BLaER1 treated with 17β-estradiol and CSF1 and Interleukin-3, amounts not matched to agents 10 nM and 100 nM (cell line): ENCODE measurements around the gene MYH14.
"Not testable (repeated sequence)": the region's sequence is repeated elsewhere in the genome, so short reads cannot be mapped to it uniquely, and the experiment has no call there.

Experiments used
- H3K27ac ChIP-seq, 11 experiments: shearing (Covaris generic); formaldehyde crosslinking; 2 replicates each; pipeline ENCODE4 v1.8.1; 2022
- H3K27me3 ChIP-seq, 11 experiments: shearing (Covaris generic); formaldehyde crosslinking; 2 replicates each; pipeline ENCODE4 v1.8.1; 2022
- H3K36me3 ChIP-seq, 11 experiments: shearing (Covaris generic); formaldehyde crosslinking; 2 replicates each; pipeline ENCODE4 v1.8.1; 2022
- H3K4me1 ChIP-seq, 10 experiments: shearing (Covaris generic); formaldehyde crosslinking; 2 replicates each; pipeline ENCODE4 v1.8.1; 2022
- H3K4me2 ChIP-seq, 11 experiments: shearing (Covaris generic); formaldehyde crosslinking; 2 replicates each; pipeline ENCODE4 v1.8.1; 2022
- H3K4me3 ChIP-seq, 10 experiments: shearing (Covaris generic); formaldehyde crosslinking; 2 replicates each; pipeline ENCODE4 v1.8.1; 2022
- H3K9ac ChIP-seq, 11 experiments: shearing (Covaris generic); formaldehyde crosslinking; 2 replicates each; pipeline ENCODE4 v1.8.1; 2022
- H3K9me3 ChIP-seq, 11 experiments: shearing (Covaris generic); formaldehyde crosslinking; replicated peaks in 1 of 11; 2 replicates each; pipeline ENCODE4 v1.8.1; 2022
- H4K20me1 ChIP-seq, 11 experiments: shearing (Covaris generic); formaldehyde crosslinking; 2 replicates each; pipeline ENCODE4 v1.8.1; 2022
- Cebpa-rat ChIP-seq, 11 experiments: shearing (Covaris generic); IDR thresholded peaks; 2 replicates each; pipeline ENCODE4 v1.8.1; 2022

The MYH14 gene

GRCh38 chr19:50330365-50331078 lies 127.1 kb downstream of the MYH14 start:
- H3K9me3 ChIP-seq, result peaks cover 0 to 28% (median 11%) of the 10 kb centered on the region in 11 experiments; a peak in 14 of 22 replicates
- H3K36me3 ChIP-seq, result no peaks in the 10 kb centered on the region
- H3K27ac ChIP-seq, result peak overlapping the region in 1 of 11 experiments; percentile 38; a peak in 1 of 22 replicates
- peaks cover 19 to 36% (median 26%) of the 10 kb centered on the region in 10 experiments for H3K4me1 ChIP-seq
- peak overlapping the region; percentile 42 to 68 (median 55); a peak in 18 of 20 replicates for H3K4me3 ChIP-seq
- peak overlapping the region; percentile 56 to 87 (median 72) for H3K4me2 ChIP-seq
- peaks cover 28 to 64% (median 57%) of the 10 kb centered on the region in 11 experiments for H3K27me3 ChIP-seq
- H3K9ac ChIP-seq, result peak overlapping the region in 6 of 11 experiments; percentile 42 to 55 (median 50); a peak in 8 of 22 replicates
- H4K20me1 ChIP-seq, result no peaks in the 10 kb centered on the region; a peak in 2 of 22 replicates
- TF ChIP-seq Cebpa-rat (IDR thresholded peaks at IDR 0.05), result no peak

GRCh38 chr19:50331221-50331993 lies 128.0 kb downstream of the MYH14 start:
- H3K4me1 ChIP-seq, result peaks cover 17 to 28% (median 19%) of the 10 kb centered on the region in 10 experiments
- H3K4me2 ChIP-seq, result peak overlapping the region; percentile 56 to 87 (median 72)
- H3K9ac ChIP-seq, result peak overlapping the region in 3 of 11 experiments; percentile 48 to 52 (median 50); a peak in 6 of 22 replicates
- no peak overlapping the region for H3K27ac ChIP-seq
- TF ChIP-seq Cebpa-rat (IDR thresholded peaks at IDR 0.05), result no peak
- H3K4me3 ChIP-seq, result peak overlapping the region; percentile 42 to 68 (median 55); a peak in 17 of 20 replicates
- H3K36me3 ChIP-seq, result no peaks in the 10 kb centered on the region
- H3K27me3 ChIP-seq, result peaks cover 22 to 56% (median 50%) of the 10 kb centered on the region in 11 experiments
- H4K20me1 ChIP-seq, result no peaks in the 10 kb centered on the region; a peak in 2 of 22 replicates
- peaks cover 0 to 28% (median 11%) of the 10 kb centered on the region in 11 experiments; a peak in 14 of 22 replicates for H3K9me3 ChIP-seq

- Histone ChIP-seq H3K4me3 (peak overlapping the region in 3 of 10 experiments; percentile 2 to 55 (median 3); a peak in 2 of 20 replicates), H3K36me3 (no peaks in the 10 kb centered on the region), H3K9ac (no peak overlapping the region), H3K4me1 (peaks cover 17 to 26% (median 20%) of the 10 kb centered on the region in 10 experiments), H3K9me3 (peaks cover 0 to 28% (median 11%) of the 10 kb centered on the region in 11 experiments; a peak in 14 of 22 replicates), H3K4me2 (peak overlapping the region; percentile 56 to 87 (median 72)), H4K20me1 (no peaks in the 10 kb centered on the region; a peak in 2 of 22 replicates), H3K27me3 (peaks cover 17 to 51% (median 45%) of the 10 kb centered on the region in 11 experiments), H3K27ac (no peak overlapping the region)
- TF ChIP-seq Cebpa-rat (IDR thresholded peaks at IDR 0.05), result no peak
Measured at GRCh38 chr19:50331994-50332243, 128.5 kb downstream of the MYH14 start.

GRCh38 chr19:50332244-50333038 lies 129.0 kb downstream of the MYH14 start:
- H3K36me3 ChIP-seq, result no peaks in the 10 kb centered on the region
- no peak for TF ChIP-seq Cebpa-rat (IDR thresholded peaks at IDR 0.05)
- H3K9ac ChIP-seq, result no peak overlapping the region
- peaks cover 11 to 46% (median 40%) of the 10 kb centered on the region in 11 experiments for H3K27me3 ChIP-seq
- peak overlapping the region in 3 of 10 experiments; percentile 2 to 55 (median 3); a peak in 2 of 20 replicates for H3K4me3 ChIP-seq
- no peaks in the 10 kb centered on the region; a peak in 2 of 22 replicates for H4K20me1 ChIP-seq
- H3K4me1 ChIP-seq, result peaks cover 17 to 26% (median 22%) of the 10 kb centered on the region in 10 experiments
- H3K27ac ChIP-seq, result no peak overlapping the region
- peaks cover 0 to 28% (median 11%) of the 10 kb centered on the region in 11 experiments; a peak in 14 of 22 replicates for H3K9me3 ChIP-seq
- peak overlapping the region; percentile 56 to 87 (median 72); a peak in 21 of 22 replicates for H3K4me2 ChIP-seq

- no peaks in the 10 kb centered on the region for H3K36me3 ChIP-seq
- TF ChIP-seq Cebpa-rat (IDR thresholded peaks at IDR 0.05), result no peak
- no peak overlapping the region for H3K4me3 ChIP-seq
- H3K9me3 ChIP-seq, result peaks cover 0 to 26% (median 11%) of the 10 kb centered on the region in 11 experiments; a peak in 14 of 22 replicates
- peaks cover 3 to 37% (median 31%) of the 10 kb centered on the region in 11 experiments; a peak in 20 of 22 replicates for H3K27me3 ChIP-seq
- no peaks in the 10 kb centered on the region; a peak in 2 of 22 replicates for H4K20me1 ChIP-seq
- H3K27ac ChIP-seq, result no peak overlapping the region
- no peak overlapping the region for H3K9ac ChIP-seq
- H3K4me2 ChIP-seq, result peak overlapping the region in 2 of 11 experiments; percentile 15 to 20; a peak in 1 of 22 replicates
- H3K4me1 ChIP-seq, result peaks cover 17 to 26% (median 22%) of the 10 kb centered on the region in 10 experiments
Measured at GRCh38 chr19:50333235-50333736, 129.9 kb downstream of the MYH14 start.

GRCh38 chr19:50333737-50334617 lies 130.6 kb downstream of the MYH14 start:
- no peaks in the 10 kb centered on the region for H3K36me3 ChIP-seq
- H3K9ac ChIP-seq, result no peak overlapping the region
- no peaks in the 10 kb centered on the region; a peak in 2 of 22 replicates for H4K20me1 ChIP-seq
- TF ChIP-seq Cebpa-rat (IDR thresholded peaks at IDR 0.05), result 0 out of 22 replicates have a peak, but pooled peaks of 1 of the 11 experiments have one; percentile 30
- H3K9me3 ChIP-seq, result peaks cover 0 to 23% (median 11%) of the 10 kb centered on the region in 11 experiments; a peak in 14 of 22 replicates
- no peak overlapping the region for H3K4me2 ChIP-seq
- H3K4me3 ChIP-seq, result no peak overlapping the region
- H3K27me3 ChIP-seq, result peaks cover 0 to 33% (median 27%) of the 10 kb centered on the region in 11 experiments; a peak in 18 of 22 replicates
- no peak overlapping the region for H3K27ac ChIP-seq
- peaks cover 17 to 26% (median 22%) of the 10 kb centered on the region in 10 experiments for H3K4me1 ChIP-seq

- H3K36me3 ChIP-seq, result no peaks in the 10 kb centered on the region
- peaks cover 2 to 21% (median 12%) of the 10 kb centered on the region in 11 experiments; a peak in 20 of 22 replicates for H3K9me3 ChIP-seq
- no peak overlapping the region for H3K4me2 ChIP-seq
- no peak overlapping the region for H3K4me3 ChIP-seq
- no peak for TF ChIP-seq Cebpa-rat (IDR thresholded peaks at IDR 0.05)
- H3K27me3 ChIP-seq, result peaks cover 0 to 30% (median 27%) of the 10 kb centered on the region in 11 experiments; a peak in 18 of 22 replicates
- H3K9ac ChIP-seq, result no peak overlapping the region
- H4K20me1 ChIP-seq, result no peaks in the 10 kb centered on the region; a peak in 2 of 22 replicates
- H3K27ac ChIP-seq, result no peak overlapping the region
- H3K4me1 ChIP-seq, result peaks cover 17 to 26% (median 22%) of the 10 kb centered on the region in 10 experiments
Measured at GRCh38 chr19:50334741-50335421, 131.5 kb downstream of the MYH14 start.

GRCh38 chr19:50337031-50337430 lies 133.6 kb downstream of the MYH14 start:
- H3K36me3 ChIP-seq, H3K4me3 ChIP-seq, H4K20me1 ChIP-seq, H3K27ac ChIP-seq, H3K9ac ChIP-seq: not testable (repeated sequence)
- Histone ChIP-seq H3K9me3 (peaks cover 11 to 41% (median 29%) of the 10 kb centered on the region in 11 experiments; a peak in 21 of 22 replicates), H3K4me1 (peaks cover 3 to 37% (median 12%) of the 10 kb centered on the region in 10 experiments; a peak in 17 of 20 replicates), H3K27me3 (peaks cover 0 to 23% (median 22%) of the 10 kb centered on the region in 11 experiments; a peak in 18 of 22 replicates), H3K4me2 (peak overlapping the region in 2 of 11 experiments; percentile 8 to 38; a peak in 2 of 22 replicates)
